GM23338 (cell line): ENCODE measurements around the gene LSM3. TPM values are rescaled to one million over a fixed set of nuclear protein-coding genes. Genes with fewer than 3 reads are reported as not detected.

Experiments
- ATAC-seq: fragments of 200-7000 bp; cut with Tn5 transposase; 3 replicates; pipeline ENCODE4 v1.9.1; 2020
- DNase-seq: peaks from one replicate; pipeline ENCODE4 v3.0.0-alpha.2; 2015; ENCODE audit warnings: low spot score
- H2AFZ ChIP-seq: fragments of 200-600 bp; sonication (generic); 2 replicates; pipeline ENCODE4 v1.8.0; 2016; ENCODE audit warnings: antibody characterized with exemption, mild to moderate bottlenecking, moderate library complexity
- H3F3A ChIP-seq: fragments of 200-600 bp; sonication (generic); replicated peaks from 2 replicates; pipeline ENCODE4 v1.8.0; 2017; ENCODE audit warnings: antibody characterized with exemption, mixed run types, low read depth
- H3K27ac ChIP-seq: fragments of 200-600 bp; sonication (generic); 2 replicates; pipeline ENCODE4 v1.6.1; 2016; ENCODE audit warnings: low read depth
- H3K27me3 ChIP-seq: fragments of 200-600 bp; sonication (generic); 2 replicates; pipeline ENCODE4 v1.8.0; 2016; ENCODE audit warnings: mild to moderate bottlenecking, mixed run types, moderate library complexity; ENCODE audit not compliant: insufficient read depth
- H3K36me3 ChIP-seq: fragments of 200-600 bp; sonication (generic); 2 replicates; pipeline ENCODE4 v1.8.0; 2016; ENCODE audit warnings: mild to moderate bottlenecking; ENCODE audit not compliant: insufficient read depth
- H3K4me1 ChIP-seq: fragments of 200-600 bp; sonication (generic); 2 replicates; pipeline ENCODE4 v1.8.0; 2016; ENCODE audit warnings: mild to moderate bottlenecking, moderate library complexity; ENCODE audit not compliant: insufficient read depth
- H3K4me2 ChIP-seq: fragments of 200-600 bp; sonication (generic); 2 replicates; pipeline ENCODE4 v1.7.1; 2017; ENCODE audit warnings: mixed run types
- H3K4me3 ChIP-seq: fragments of 200-600 bp; sonication (generic); 2 replicates; pipeline ENCODE4 v1.6.1; 2016; ENCODE audit warnings: mixed run types
- H3K79me2 ChIP-seq: fragments of 200-600 bp; sonication (generic); replicated peaks from 2 replicates; pipeline ENCODE4 v1.8.0; 2017; ENCODE audit warnings: mild to moderate bottlenecking; ENCODE audit not compliant: insufficient read depth
- H3K9me2 ChIP-seq: fragments of 200-600 bp; sonication (generic); 2 replicates; pipeline ENCODE4 v1.8.0; 2017; ENCODE audit not compliant: insufficient read depth
- H4K20me1 ChIP-seq: fragments of 200-600 bp; sonication (generic); replicated peaks from 2 replicates; pipeline ENCODE4 v1.8.0; 2017; ENCODE audit warnings: mild to moderate bottlenecking; ENCODE audit not compliant: insufficient read depth
- H3K27ac Mint-ChIP-seq: 2 replicates; pipeline ENCODE4 v1.8.0; 2020; ENCODE audit warnings: inconsistent platforms, mild to moderate bottlenecking, moderate library complexity, mixed read lengths
- H3K27me3 Mint-ChIP-seq: 3 replicates; pipeline ENCODE4 v1.8.0; 2022; ENCODE audit warnings: low read depth, mild to moderate bottlenecking, moderate library complexity, mixed read lengths, inconsistent platforms; ENCODE audit not compliant: insufficient read depth, poor library complexity
- H3K36me3 Mint-ChIP-seq: 3 replicates; pipeline ENCODE4 v1.8.0; 2021; ENCODE audit warnings: low read depth, mild to moderate bottlenecking, inconsistent platforms, moderate library complexity, mixed read lengths
- H3K4me1 Mint-ChIP-seq: 3 replicates; pipeline ENCODE4 v1.8.0; 2020; ENCODE audit warnings: mild to moderate bottlenecking, inconsistent platforms, mixed read lengths
- H3K4me3 Mint-ChIP-seq: 3 replicates; pipeline ENCODE4 v1.8.0; 2021; ENCODE audit warnings: moderate library complexity, mild to moderate bottlenecking, inconsistent platforms, mixed read lengths
- H3K9me3 Mint-ChIP-seq: 3 replicates; pipeline ENCODE4 v1.8.0; 2020; ENCODE audit warnings: moderate library complexity, mild to moderate bottlenecking, inconsistent platforms, mixed read lengths
- CREB1 ChIP-seq: fragments of 250-450 bp; sonication (Bioruptor Pico); IDR thresholded peaks from 2 replicates; pipeline ENCODE4 v1.5.0; 2020; ENCODE audit warnings: low read depth, mild to moderate bottlenecking, moderate library complexity
- EZH2 ChIP-seq: fragments of 200-600 bp; sonication (generic); IDR thresholded peaks from one replicate; pipeline ENCODE4 v1.8.0; 2017; ENCODE audit warnings: antibody characterized with exemption, mild to moderate bottlenecking, low read depth; ENCODE audit not compliant: unreplicated experiment
- EZH2phosphoT487 ChIP-seq: fragments of 200-600 bp; sonication (generic); IDR thresholded peaks from one replicate; pipeline ENCODE4 v1.8.1; 2018; ENCODE audit warnings: antibody characterized with exemption; ENCODE audit not compliant: unreplicated experiment
- JUNB ChIP-seq: IDR thresholded peaks from one replicate; pipeline ENCODE4 v1.6.1; 2016; ENCODE audit warnings: antibody characterized with exemption; ENCODE audit not compliant: unreplicated experiment
- NANOG ChIP-seq: IDR thresholded peaks from 2 replicates; pipeline ENCODE4 v1.6.1; 2016; ENCODE audit warnings: antibody characterized with exemption, borderline replicate concordance
- POLR2AphosphoS5 ChIP-seq: IDR thresholded peaks from 2 replicates; pipeline ENCODE4 v1.6.1; 2016; ENCODE audit warnings: antibody characterized with exemption, low read depth
- STAT1 ChIP-seq: IDR thresholded peaks from one replicate; pipeline ENCODE4 v1.6.1; 2016; ENCODE audit warnings: antibody characterized with exemption; ENCODE audit not compliant: unreplicated experiment
- polyA plus RNA-seq: library from polyadenylated mRNA; unstranded; fragments of >200 nt; fragmentation: Nextera tagmentation; extraction: Ambion mirVana; gene quantifications from 2 replicates; pipeline ENCODE4 v1.2.1, GENCODE V29; 2016
- total RNA-seq: library from RNA; depleted of rRNA; stranded (reverse); fragments of >200 nt; shearing (Covaris generic); gene quantifications from 2 replicates; pipeline ENCODE4 v1.2.3, GENCODE V29; 2014
- TF ChIP-seq, protein P1 (sequence below): IDR thresholded peaks from 2 replicates; pipeline ENCODE4 v1.6.1; 2016; ENCODE audit warnings: antibody characterized with exemption
- TF ChIP-seq, protein P2 (sequence below), 2 experiments: fragments of 200-600 bp in 1 of 2; sonication (generic) in 1 of 2; conservative IDR thresholded peaks; 2 replicates each; pipeline versions ENCODE4 v1.5.1 to v1.6.1; 2016 to 2017; ENCODE audit warnings: antibody characterized with exemption in 2 of 2, low read depth in 2 of 2, mild to moderate bottlenecking in 2 of 2, moderate library complexity in 1 of 2

LSM3 gene
- total and polyA plus RNA-seq, 2 experiments from 2014 or later: 20.1 to 71.5 TPM

DNA sequence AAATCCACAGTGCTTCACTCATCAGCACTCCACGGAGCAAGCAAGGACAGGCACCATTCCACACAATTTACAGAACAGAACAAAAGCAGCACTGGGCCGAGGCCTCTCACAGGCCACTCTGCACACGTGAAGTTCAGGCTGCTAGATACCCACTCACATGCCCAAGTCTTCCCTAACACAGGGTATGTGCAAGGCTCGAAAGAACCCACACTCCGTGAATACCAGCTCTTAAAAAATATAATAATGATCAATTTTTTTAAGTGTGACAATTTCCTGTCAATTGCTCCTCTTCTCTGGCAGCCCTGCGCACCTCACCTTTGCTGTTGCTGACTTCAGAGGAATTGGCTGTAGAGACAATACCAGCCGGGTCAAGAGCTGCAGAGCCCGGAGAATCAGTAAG, 19.2 kb upstream of the LSM3 start:
- no peak for ATAC-seq
- Mint-ChIP-seq H3K36me3 (peaks cover 88% of the 10 kb centered on the region), H3K9me3 (peaks cover 7% of the 10 kb centered on the region; the same call in 2 of the 3 replicates), H3K27me3 (peaks cover 2% of the 10 kb centered on the region), H3K27ac (no peak overlapping the region), H3K4me1 (no peaks in the 10 kb centered on the region), H3K4me3 (no peak overlapping the region)
- TF ChIP-seq JUNB (no peak), POLR2AphosphoS5 (no peak), STAT1 (no peak)
- Histone ChIP-seq H3K27ac (no peak overlapping the region), H3K4me2 (no peak overlapping the region), H3K27me3 (no peaks in the 10 kb centered on the region), H3K4me3 (no peak overlapping the region), H2AFZ (no peak overlapping the region), H4K20me1 (0 out of 2 replicates have a peak, but pooled peaks cover under 1% of the 10 kb centered on the region), H3K36me3 (peaks cover 57% of the 10 kb centered on the region), H3K4me1 (no peaks in the 10 kb centered on the region), H3F3A (no peaks in the 10 kb centered on the region), H3K9me2 (no peaks in the 10 kb centered on the region), H3K79me2 (0 out of 2 replicates have a peak, but pooled peaks cover 3% of the 10 kb centered on the region)
- no peak for DNase-seq

DNA sequence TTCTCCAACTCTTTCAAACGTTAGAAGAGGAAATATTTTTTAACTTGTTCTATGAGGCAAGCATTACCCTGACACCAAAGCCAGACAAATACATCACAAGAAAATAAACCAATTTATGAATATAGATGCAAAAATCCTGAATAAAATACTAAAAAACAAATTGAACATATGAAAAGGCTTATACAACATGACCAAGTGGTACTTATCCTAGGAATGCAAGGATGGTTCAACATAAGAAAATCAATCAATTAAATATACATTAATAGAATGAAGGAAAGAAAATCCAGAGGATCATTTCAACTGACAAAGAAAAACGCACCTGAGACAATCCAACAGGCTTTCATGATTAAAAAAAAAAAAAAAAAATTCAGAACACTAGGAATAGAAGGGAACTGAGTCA, 17.3 kb upstream of the LSM3 start:
- Mint-ChIP-seq H3K27ac (no peak overlapping the region), H3K27me3 (peaks cover 2% of the 10 kb centered on the region), H3K4me1 (no peaks in the 10 kb centered on the region), H3K36me3 (peaks cover 93% of the 10 kb centered on the region), H3K9me3 (peaks cover 7% of the 10 kb centered on the region; the same call in 2 of the 3 replicates), H3K4me3 (no peak overlapping the region)
- H3K27ac ChIP-seq: no peak overlapping the region
- no peak for DNase-seq
- H4K20me1 ChIP-seq: 0 out of 2 replicates have a peak, but pooled peaks cover 3% of the 10 kb centered on the region
- no peaks in the 10 kb centered on the region for H3K27me3 ChIP-seq
- no peak overlapping the region for H2AFZ ChIP-seq
- 0 out of 2 replicates have a peak, but pooled peaks cover 3% of the 10 kb centered on the region for H3K79me2 ChIP-seq
- no peaks in the 10 kb centered on the region for H3K9me2 ChIP-seq
- no peaks in the 10 kb centered on the region for H3K4me1 ChIP-seq
- no peak for ATAC-seq
- no peak overlapping the region for H3K4me3 ChIP-seq
- no peak overlapping the region for H3K4me2 ChIP-seq
- peaks cover 57% of the 10 kb centered on the region for H3K36me3 ChIP-seq
- H3F3A ChIP-seq: no peaks in the 10 kb centered on the region
- TF ChIP-seq EZH2phosphoT487: no peak
- TF ChIP-seq, protein P1, sequence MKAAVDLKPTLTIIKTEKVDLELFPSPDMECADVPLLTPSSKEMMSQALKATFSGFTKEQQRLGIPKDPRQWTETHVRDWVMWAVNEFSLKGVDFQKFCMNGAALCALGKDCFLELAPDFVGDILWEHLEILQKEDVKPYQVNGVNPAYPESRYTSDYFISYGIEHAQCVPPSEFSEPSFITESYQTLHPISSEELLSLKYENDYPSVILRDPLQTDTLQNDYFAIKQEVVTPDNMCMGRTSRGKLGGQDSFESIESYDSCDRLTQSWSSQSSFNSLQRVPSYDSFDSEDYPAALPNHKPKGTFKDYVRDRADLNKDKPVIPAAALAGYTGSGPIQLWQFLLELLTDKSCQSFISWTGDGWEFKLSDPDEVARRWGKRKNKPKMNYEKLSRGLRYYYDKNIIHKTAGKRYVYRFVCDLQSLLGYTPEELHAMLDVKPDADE: no peak
- TF ChIP-seq, protein P2, sequence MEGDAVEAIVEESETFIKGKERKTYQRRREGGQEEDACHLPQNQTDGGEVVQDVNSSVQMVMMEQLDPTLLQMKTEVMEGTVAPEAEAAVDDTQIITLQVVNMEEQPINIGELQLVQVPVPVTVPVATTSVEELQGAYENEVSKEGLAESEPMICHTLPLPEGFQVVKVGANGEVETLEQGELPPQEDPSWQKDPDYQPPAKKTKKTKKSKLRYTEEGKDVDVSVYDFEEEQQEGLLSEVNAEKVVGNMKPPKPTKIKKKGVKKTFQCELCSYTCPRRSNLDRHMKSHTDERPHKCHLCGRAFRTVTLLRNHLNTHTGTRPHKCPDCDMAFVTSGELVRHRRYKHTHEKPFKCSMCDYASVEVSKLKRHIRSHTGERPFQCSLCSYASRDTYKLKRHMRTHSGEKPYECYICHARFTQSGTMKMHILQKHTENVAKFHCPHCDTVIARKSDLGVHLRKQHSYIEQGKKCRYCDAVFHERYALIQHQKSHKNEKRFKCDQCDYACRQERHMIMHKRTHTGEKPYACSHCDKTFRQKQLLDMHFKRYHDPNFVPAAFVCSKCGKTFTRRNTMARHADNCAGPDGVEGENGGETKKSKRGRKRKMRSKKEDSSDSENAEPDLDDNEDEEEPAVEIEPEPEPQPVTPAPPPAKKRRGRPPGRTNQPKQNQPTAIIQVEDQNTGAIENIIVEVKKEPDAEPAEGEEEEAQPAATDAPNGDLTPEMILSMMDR (conservative IDR thresholded peaks at IDR 0.05; ENCODE audit: low read depth in 2 of 2): no peak
- TF ChIP-seq EZH2: no peak
- no peak for TF ChIP-seq STAT1

DNA sequence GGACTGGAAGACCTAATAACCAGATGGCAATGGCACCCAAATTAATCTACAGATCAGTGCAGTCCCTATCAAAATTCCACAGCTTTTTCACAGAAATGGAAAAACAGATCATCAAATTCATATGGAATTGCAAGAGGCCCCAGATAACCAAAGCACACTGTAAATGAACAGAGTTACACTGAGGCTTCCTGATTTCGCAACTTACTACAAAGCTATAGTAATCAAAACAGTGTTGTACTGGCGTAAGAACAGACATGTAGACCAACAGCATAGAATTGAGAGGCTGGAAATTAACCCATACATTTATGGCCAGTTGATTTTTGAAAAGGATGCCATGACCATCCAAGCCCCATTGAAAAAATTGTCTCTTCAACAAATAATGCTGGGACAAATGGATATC, 16.4 kb upstream of the LSM3 start:
- H3K9me2 ChIP-seq: no peaks in the 10 kb centered on the region
- 0 out of 2 replicates have a peak, but pooled peaks cover 3% of the 10 kb centered on the region for H4K20me1 ChIP-seq
- H3K27ac ChIP-seq: no peak overlapping the region
- Mint-ChIP-seq H3K9me3 (peaks cover 7% of the 10 kb centered on the region; the same call in 2 of the 3 replicates), H3K27me3 (peaks cover 2% of the 10 kb centered on the region), H3K27ac (no peak overlapping the region), H3K4me3 (no peak overlapping the region), H3K36me3 (peaks cover 94% of the 10 kb centered on the region), H3K4me1 (no peaks in the 10 kb centered on the region)
- H3K4me1 ChIP-seq: no peaks in the 10 kb centered on the region
- no peaks in the 10 kb centered on the region for H3F3A ChIP-seq
- peaks cover 57% of the 10 kb centered on the region for H3K36me3 ChIP-seq
- H3K4me2 ChIP-seq: no peak overlapping the region
- no peak overlapping the region for H2AFZ ChIP-seq
- no peaks in the 10 kb centered on the region for H3K27me3 ChIP-seq
- DNase-seq: no peak
- H3K4me3 ChIP-seq: no peak overlapping the region
- H3K79me2 ChIP-seq: 0 out of 2 replicates have a peak, but pooled peaks cover 3% of the 10 kb centered on the region
- ATAC-seq: no peak
- TF ChIP-seq EZH2: no peak
- TF ChIP-seq NANOG: no peak
- no peak for TF ChIP-seq EZH2phosphoT487
- no peak for TF ChIP-seq CREB1 (CRISPR knock-in tag)
